Activated effector memory CD4-positive, alpha-beta T cell treated with Interleukin-2 at 50 U/mL for 16 hours (primary cell): Measurements from ENCODE around the gene RPS6KA4.
"Not testable (repeated sequence)": the region's sequence is repeated elsewhere in the genome, so short reads cannot be mapped to it uniquely, and the experiment has no call there.

Experiments used
- DNase-seq: peaks from one replicate; pipeline ENCODE4 v3.0.0-alpha.2; 2020

RPS6KA4 gene

DNA sequence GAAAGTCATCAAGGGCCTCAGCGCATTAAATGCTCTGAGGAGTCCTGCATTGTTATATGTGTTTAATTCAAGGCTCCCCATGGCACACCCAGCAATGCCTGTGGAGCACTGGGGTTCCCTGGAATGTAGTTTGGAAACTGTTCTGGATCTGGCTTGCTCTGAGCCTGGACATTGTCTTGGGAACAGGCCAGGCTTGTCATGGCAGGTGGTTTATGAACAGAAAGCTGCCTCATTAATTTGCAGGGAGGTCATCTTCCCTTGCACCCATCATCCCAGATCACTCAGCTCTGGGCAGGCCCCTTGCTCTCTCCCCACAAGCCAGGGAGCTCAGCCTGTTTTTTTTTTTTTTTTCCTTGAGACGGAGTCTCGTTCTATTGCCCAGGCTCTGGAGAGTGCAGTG lies 32.9 kb downstream of the RPS6KA4 start:
- DNase-seq = no peak

DNA sequence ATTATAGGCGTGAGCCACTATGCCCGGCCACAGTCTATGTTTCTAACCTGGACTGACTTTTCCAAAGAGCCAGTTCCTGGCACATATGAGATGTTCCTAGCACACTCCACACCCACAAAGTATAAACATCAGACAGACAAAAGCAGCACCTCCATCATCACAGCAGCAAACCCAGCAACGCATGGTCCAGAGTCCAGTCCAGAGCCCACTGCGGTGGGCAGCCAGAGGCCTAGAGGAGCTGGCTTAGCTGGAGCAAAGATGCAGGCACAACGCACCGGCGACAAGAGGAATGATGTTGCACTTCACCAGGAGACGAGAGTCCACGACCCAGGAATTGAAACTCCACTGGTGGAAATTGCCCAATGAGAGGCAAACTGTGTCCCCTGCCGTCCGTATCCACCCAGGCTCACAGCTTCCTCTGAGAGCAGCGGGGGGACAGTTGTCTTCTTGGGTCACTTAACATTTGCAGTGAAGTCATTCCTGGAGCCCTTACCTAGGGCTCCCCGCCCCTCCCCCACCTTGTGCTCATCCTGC lies 36.6 kb downstream of the RPS6KA4 start:
- no peak for DNase-seq

DNA sequence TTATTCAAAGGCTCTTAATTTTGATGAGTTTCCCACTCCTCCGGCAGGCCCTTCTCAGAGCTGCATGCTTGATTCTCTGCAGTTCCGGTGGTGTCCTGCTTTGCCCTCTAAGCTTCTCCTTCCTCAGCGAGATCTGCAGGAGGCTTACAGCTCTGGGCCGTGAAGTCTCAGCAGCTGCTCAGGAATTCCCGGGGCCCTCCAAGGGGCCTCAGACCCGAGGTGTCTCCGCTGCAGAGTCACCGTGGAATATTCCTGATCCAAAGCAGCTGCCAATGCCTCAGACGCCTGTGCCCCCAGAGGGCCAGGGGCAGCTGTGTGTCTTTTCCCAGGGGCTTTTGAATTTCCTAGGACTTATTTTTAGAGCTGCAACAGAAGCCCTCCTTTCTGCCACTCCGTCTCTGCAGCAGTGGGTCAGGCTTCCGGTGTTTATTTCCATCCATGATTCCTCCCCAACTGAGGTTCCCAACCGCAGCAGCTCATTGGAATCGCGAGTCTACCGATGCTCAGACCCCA lies 37.2 kb downstream of the RPS6KA4 start:
- no peak for DNase-seq

DNA sequence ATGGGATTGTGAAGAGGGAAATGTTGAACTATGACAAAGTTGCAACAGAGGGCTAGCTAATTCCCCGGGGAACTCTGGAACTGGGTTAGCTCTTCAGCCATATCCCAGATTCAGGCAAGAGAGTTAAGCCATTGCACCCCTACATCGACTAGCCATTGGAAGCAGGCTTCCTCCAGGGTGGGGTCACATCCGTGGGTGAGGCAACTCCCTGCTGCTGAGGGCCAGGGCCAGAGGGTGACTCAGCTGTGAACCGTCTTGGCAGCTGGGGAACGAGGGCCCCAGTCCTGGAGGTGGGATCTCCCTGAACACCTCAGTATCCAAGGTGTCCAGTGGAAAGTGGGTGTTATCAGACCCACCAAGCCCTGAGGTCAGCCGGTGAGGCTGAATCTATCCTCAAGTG lies 41.1 kb downstream of the RPS6KA4 start:
- DNase-seq = no peak

- DNase-seq = no peak
Measured at GRCh38 chr11:64400667-64401066, 41.7 kb downstream of the RPS6KA4 start.

- no peak for DNase-seq
Measured at GRCh38 chr11:64401775-64402174, 42.8 kb downstream of the RPS6KA4 start.

- DNase-seq = no peak
Measured at GRCh38 chr11:64403106-64403505, 44.1 kb downstream of the RPS6KA4 start.

DNA sequence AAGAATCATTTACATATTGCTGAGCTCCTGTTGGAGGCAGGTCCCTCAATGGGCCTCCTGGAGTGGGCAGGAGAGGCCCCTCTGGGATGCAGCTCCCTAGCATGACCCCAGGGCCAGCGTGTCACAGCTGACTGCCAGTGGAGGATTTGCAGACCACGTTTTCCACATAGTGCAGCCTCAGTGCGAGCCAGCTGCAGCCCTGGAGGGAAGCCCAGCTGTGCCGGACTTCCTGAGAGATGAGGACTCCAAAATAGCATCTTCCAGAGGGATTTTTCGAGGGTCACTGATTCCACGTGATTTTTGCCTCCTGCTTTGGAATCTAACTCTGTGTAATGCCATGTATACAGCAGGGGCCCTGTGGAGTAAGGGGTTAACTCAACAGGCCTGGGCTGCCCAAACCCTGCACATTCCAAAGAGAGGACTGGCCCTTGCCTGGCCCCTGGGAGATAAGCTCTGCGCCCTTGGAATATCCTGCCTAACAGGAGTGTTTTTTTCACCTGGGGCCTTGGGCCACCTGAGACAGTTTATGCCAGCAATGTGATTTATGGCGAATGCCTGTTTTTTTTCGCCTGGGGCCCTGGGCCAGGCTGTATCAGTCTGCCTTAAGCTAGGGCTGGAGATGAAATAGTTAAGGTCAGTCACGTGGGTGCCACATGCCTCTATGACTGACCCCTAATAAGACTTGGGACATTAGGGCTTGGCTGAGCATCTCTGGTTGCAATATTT lies 47.4 kb downstream of the RPS6KA4 start:
- no peak for DNase-seq

DNA sequence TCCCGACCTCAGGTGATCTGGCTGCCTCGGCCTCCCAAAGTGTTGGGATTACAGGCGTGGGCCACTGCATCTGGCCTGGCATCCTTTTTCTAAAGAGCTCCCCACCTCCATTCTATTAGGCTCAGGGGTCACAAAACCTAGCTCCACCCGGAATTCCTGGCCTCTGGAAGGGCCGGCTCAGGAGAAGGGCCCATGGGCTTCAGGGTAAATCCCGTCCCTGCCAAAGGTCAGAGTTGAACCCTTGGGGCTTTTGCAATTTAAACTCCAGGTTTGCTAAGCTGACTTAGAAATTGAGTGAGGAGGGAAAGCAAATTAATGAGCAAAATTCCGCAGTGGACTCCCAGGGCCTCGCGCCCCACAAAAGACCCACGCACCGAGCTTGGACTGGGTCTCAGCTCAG lies 48.3 kb downstream of the RPS6KA4 start:
- DNase-seq = no peak

DNA sequence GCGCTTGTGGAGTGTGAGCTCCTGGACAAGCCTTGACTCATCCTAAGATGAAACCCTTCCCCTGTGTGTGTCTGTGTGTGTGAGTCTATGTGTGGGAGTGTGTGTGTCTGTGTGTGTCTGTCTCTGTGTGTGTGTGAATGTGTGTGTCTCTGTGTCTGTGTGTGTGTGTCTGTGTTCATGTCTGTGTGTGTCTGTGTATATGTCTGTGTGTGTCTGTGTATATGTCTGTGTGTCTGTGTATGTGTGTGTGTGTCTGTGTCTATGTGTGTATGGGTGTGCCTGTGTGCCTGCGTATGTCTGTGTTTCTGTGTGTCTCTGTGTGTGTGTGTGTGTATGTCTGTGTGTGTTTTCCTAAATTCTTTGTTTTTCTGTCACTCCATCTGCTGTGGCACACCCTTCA lies 48.7 kb downstream of the RPS6KA4 start:
- no peak for DNase-seq

DNA sequence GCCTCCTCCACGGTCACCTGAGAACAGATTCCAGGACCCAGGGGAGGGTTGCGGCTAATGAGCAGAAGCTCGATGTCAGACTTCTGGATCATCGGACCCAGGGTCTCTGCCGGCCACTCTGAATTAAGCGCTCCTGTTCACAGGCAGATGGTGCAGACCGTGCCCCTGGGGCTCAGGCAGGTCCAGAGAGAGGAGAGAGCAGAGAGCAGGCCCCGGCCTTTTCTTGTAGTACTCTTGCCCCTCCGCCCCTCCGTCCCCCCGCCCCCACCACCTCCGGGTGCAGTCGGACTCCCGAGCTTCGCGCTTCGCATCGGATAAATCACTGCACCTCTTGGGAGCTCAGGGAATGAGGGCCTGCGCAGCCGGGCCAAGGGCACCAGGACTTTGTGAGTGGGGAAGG lies 50.3 kb downstream of the RPS6KA4 start:
- no peak for DNase-seq

DNA sequence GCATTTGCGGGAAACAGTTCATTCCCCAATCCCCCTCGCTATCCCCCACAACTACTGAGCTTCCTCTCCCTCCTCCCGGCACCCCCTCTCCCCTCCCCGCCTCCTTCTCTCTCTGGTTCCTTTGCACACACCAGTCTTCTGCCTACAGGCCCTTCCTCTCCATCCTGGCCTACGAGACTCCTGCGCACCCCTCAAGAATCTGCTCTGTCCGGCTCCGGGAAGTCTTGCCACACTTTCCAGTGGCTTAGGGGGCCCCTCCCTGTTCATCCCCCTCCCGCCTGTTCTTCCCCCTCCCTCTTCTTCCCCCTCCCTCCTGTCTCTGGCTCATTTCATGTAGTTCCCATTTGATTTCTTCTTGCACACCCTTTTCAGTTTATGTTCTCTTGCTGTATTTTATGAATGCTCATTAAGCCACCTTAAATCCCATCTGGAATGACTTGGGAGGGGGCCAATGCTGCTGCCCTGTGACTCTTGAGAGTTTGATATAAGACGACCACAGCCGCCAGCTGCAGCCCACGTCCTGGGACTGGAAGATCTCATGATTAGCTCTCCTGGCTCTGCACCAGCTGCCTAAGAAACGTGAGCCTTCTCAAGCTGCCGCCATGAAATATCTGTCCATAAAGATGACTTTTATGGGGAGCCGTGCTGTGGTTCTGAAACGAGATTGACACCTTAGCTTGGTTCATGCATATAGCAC lies 50.9 kb downstream of the RPS6KA4 start:
- DNase-seq = no peak

GRCh38 chr11:64410404-64410734 lies 51.4 kb downstream of the RPS6KA4 start:
- no peak for DNase-seq

DNA sequence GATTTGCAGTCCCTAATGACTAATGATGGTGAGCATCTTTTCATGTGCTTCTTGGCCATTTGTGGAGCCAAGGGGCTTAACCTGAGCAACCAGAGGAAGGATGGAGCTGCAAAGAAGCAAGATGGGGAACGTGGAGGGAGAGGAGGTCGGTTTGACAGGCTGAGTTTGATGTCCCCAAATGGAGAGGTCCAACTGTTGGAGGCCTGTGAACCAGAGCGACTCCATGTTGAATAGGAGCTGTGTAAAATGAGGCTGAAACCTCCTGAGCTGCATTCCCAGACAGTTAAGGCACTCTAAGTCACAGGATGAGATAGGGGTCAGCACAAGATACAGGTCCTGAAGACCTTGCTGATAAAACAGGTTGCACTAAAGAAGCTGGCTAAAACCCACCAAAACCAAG lies 54.5 kb downstream of the RPS6KA4 start:
- no peak for DNase-seq

- no peak for DNase-seq
Measured at GRCh38 chr11:64415286-64415685, 56.3 kb downstream of the RPS6KA4 start.

DNA sequence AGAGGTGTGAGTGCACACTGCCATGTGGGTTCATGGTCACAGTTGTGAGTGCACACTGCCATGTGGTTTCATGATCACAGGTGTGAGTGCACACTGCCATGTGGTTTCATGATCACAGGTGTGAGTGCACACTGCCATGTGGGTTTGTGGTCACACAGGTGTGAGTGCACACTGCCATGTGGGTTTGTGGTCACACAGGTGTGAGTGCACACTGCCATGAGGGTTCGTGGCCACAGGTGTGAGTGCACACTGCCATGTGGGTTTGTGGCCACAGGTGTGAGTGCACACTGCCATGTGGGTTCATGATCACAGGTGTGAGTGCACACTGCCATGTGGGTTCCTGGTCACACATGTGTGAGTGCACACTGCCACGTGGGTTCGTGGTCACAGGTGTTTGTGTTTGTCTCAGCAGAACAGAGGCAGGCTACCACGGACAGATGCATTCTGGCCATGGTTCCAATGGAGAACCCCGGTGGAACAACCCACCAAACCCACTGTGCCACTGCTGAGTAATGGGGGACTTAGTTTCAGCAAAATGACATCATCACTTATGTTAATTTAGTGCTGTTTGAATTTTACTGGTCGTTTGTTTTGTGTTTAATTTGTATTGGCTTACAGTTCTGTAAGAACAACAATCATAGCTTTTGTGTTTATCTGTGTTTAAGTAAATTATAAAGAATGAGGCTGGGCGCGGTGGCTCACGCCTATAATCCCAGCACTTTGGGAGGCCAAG lies 57.2 kb downstream of the RPS6KA4 start:
- DNase-seq = no peak

- DNase-seq = not testable (repeated sequence)
Measured at GRCh38 chr11:64418233-64418632, 59.3 kb downstream of the RPS6KA4 start.

GRCh38 chr11:64419257-64419790 lies 60.4 kb downstream of the RPS6KA4 start:
- DNase-seq = no peak

- no peak for DNase-seq
Measured at GRCh38 chr11:64419818-64420485, 61.0 kb downstream of the RPS6KA4 start.
